Transverse colon (tissue), 3 donors: ENCODE data around the gene IPPK.

Source experiments
- CTCF ChIP-seq, 5 experiments: fragments of 200-600 bp in 3 of 5; fragments of 450-650 bp in 2 of 5; sonication (generic) in 3 of 5; IDR thresholded peaks; 1 replicate in 2 of 5; 2 replicates in 3 of 5; pipeline ENCODE4 v1.5.1; 2016 to 2017; ENCODE audit warnings: antibody characterized with exemption in 5 of 5, inconsistent platforms in 3 of 5, mild to moderate bottlenecking in 2 of 5, moderate library complexity in 1 of 5
- EP300 ChIP-seq: sonication (generic); formaldehyde crosslinking; IDR thresholded peaks from one replicate; pipeline ENCODE4 v1.6.1; 2017; ENCODE audit warnings: antibody characterized with exemption, low read depth

- TF ChIP-seq CTCF (IDR thresholded peaks at IDR 0.05), result peak in 2 of 5 experiments; percentile 6 to 10
- no peak for TF ChIP-seq EP300
Measured at GRCh38 chr9:92607088-92607487, 62.8 kb downstream of the IPPK start.
